GM19099 (cell line): Measurements from ENCODE around the gene NKAIN4.

ENCODE experiments used
- POLR2A ChIP-seq: IDR thresholded peaks from 3 replicates; pipeline ENCODE4 v1.6.1; 2011; ENCODE audit warnings: low read depth; ENCODE audit not compliant: insufficient read length; ENCODE audit errors: extremely low read depth

The NKAIN4 gene

GRCh38 chr20:63291811-63292210, 37.5 kb upstream of the NKAIN4 start:
- no peak for TF ChIP-seq POLR2A

DNA sequence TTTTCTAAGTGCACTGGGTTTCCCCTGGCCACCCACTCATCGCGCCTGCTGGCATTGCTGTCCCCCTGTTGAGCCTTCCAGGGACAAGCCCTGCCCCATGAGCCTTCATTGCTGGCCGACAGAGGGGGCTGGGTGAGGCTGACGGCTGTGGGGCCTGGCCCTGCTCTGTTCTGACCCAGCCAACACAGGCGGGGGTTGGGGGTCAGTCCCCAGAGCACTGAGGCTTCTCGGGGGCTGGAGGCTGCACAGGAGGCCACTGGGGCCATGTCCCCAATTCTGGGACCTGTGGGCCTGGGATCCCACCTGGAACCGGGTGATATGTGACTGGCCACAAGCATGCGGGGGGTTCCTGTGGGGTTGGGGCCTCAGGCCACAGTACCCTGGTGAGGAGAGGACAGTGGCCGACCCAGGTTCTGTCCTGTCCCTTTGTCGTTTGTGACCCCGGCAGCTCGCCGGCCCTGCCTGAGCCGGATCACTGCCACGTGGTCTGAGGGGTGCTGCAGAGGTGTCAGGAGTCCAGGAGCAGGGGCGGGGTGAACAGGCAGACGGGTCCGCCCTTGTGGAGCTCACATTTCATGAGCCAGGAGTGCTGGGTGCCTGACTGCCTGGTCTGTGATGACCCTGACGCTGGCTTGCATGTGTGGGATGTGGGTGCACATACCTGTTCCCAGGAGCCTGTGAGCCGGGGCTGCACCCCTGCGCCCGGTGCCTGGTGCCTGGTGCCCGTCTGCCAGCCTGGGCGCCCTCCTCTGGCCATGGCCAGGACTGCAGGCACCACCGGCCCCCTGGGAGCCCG, 36.6 kb upstream of the NKAIN4 start:
- no peak for TF ChIP-seq POLR2A

- TF ChIP-seq POLR2A, result no peak
Observed at GRCh38 chr20:63290136-63290676, 35.9 kb upstream of the NKAIN4 start.

- TF ChIP-seq POLR2A, result no peak
Observed at GRCh38 chr20:63289311-63290135, 35.3 kb upstream of the NKAIN4 start.

DNA sequence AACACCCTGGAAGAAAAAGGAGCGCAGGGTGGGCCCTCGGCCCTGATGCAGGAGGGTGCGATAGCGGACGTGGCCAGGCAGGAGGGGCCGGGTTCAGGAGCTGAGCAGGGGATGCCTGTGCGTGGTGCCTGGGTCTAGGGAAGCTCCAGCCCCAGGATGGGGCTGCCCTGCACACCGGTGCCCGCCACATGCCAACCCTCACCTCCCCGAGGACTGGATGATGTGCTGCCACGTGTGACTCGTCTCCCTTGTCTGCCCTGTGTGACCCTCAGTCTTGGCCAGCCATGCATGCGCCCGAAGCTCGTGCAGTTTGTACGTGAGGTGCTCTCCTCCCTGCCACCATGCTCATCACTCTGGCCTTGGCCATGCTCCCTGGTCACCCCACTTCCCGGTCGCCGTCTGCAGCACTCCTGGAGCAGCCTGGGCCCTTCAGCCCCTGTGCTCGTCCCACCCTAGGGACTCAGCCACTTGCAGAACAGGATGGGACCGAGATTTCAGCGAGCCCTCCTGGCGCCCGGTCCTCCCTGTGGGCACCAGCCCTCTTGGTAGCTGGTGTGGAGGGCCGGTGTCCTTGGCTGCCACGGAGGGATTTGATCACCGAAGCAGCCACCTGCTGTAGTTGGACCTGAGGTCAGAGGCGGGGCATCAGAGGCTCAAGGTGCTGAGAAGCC, 34.5 kb upstream of the NKAIN4 start:
- TF ChIP-seq POLR2A, result no peak

DNA sequence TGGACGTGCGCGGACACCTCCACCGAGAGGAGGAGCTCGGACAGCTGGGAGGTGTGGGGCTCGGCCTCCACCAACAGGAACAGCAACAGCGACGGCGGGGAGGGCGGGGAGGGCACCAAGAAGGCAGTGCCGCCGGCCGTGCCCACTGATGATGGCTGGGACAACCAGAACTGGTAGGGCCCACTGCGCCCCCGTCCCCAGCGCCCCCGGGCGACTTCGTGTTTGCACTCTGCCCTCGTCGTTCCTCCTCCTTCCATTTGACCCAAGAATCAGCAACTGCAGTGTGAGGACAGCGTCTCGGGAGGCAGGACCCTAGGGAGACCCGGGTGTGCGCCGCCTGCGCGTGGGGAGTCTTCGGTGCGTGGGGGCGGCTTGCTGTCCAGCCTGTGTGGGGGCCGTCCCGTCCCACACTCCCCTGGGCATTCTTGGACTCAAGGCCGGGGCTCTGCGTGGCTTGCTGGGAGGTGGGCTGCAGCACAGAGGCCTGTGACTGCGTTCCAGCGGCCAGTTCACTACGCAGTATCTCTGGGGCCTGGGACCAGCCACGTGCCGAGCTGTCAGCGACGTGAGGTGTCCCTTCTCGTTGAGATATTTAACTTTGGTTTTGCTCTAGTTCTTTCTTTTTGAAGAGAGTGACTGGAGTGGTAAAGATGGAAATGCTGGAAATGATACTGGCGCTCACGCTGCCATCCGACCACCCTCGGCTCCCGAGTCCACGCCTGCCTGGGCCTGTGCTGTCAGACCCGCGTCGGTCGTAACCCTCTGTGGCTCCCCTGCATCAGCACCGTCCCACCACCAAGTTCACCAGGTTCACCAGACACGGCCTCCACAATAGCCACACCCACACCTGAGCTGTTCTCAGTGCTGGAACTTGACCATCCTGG, 33.7 kb upstream of the NKAIN4 start:
- no peak for TF ChIP-seq POLR2A

- TF ChIP-seq POLR2A, result no peak
Observed at GRCh38 chr20:63286781-63287696, 32.8 kb upstream of the NKAIN4 start.

GRCh38 chr20:63285636-63286615, 31.7 kb upstream of the NKAIN4 start:
- no peak for TF ChIP-seq POLR2A

DNA sequence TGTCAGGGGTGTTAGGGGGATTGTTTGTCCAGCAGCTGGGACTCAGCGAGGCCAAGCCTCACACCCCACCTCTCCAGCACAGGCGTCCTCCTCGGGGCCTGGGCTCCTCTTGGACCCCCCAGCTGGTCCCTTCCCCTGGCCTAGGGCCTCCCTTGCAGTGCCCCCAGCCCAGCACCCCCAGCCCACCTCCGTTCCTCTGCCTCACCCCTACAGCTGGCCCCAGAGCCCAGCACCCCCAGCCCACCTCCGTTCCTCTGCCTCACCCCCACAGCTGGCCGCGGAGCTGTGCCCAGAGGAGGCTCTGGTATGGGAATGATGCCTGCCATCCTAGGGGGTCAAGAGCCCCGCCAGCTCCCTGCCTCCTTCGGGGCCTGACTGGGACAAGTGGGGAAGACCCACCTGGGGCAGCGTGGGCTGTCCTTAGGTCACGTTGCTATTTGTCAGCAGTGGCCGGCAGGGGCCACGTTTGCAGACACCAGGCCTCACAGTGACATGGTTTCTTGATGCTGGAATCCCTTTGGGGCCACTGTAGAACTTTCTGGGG, 30.8 kb upstream of the NKAIN4 start:
- TF ChIP-seq POLR2A, result no peak

GRCh38 chr20:63284544-63284949, 30.3 kb upstream of the NKAIN4 start:
- TF ChIP-seq POLR2A, result no peak

DNA sequence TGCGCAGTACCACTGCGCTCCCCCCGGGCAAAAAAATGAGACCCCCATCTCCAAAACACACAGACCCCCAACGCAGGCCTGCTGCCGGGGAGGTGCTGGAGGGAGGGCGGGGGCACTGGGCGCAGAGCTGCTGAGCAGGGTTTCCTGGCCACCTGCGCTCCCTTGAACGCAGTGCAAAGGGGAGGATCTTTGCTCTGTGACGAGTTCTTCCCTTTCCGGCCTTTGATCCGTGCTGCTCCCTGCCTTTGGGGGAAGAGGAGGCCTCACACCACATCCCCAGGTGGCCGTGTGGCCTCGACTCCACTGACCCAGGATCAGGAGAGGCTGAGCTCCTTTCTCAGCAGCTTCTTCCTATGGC, 29.8 kb upstream of the NKAIN4 start:
- TF ChIP-seq POLR2A, result no peak
